GM23338 (cell line): Measurements from ENCODE around the gene ACAP1. TPM values are rescaled to one million over a fixed set of nuclear protein-coding genes. Genes with fewer than 3 reads are reported as not detected.

Source experiments
- ATAC-seq: fragments of 200-7000 bp; cut with Tn5 transposase; 3 replicates; pipeline ENCODE4 v1.9.1; 2020
- DNase-seq: peaks from one replicate; pipeline ENCODE4 v3.0.0-alpha.2; 2015; ENCODE audit warnings: low spot score
- H2AFZ ChIP-seq: fragments of 200-600 bp; sonication (generic); 2 replicates; pipeline ENCODE4 v1.8.0; 2016; ENCODE audit warnings: antibody characterized with exemption, mild to moderate bottlenecking, moderate library complexity
- H3F3A ChIP-seq: fragments of 200-600 bp; sonication (generic); replicated peaks from 2 replicates; pipeline ENCODE4 v1.8.0; 2017; ENCODE audit warnings: antibody characterized with exemption, mixed run types, low read depth
- H3K27ac ChIP-seq: fragments of 200-600 bp; sonication (generic); 2 replicates; pipeline ENCODE4 v1.6.1; 2016; ENCODE audit warnings: low read depth
- H3K27me3 ChIP-seq: fragments of 200-600 bp; sonication (generic); 2 replicates; pipeline ENCODE4 v1.8.0; 2016; ENCODE audit warnings: mild to moderate bottlenecking, mixed run types, moderate library complexity; ENCODE audit not compliant: insufficient read depth
- H3K36me3 ChIP-seq: fragments of 200-600 bp; sonication (generic); 2 replicates; pipeline ENCODE4 v1.8.0; 2016; ENCODE audit warnings: mild to moderate bottlenecking; ENCODE audit not compliant: insufficient read depth
- H3K4me1 ChIP-seq: fragments of 200-600 bp; sonication (generic); 2 replicates; pipeline ENCODE4 v1.8.0; 2016; ENCODE audit warnings: mild to moderate bottlenecking, moderate library complexity; ENCODE audit not compliant: insufficient read depth
- H3K4me2 ChIP-seq: fragments of 200-600 bp; sonication (generic); 2 replicates; pipeline ENCODE4 v1.7.1; 2017; ENCODE audit warnings: mixed run types
- H3K4me3 ChIP-seq: fragments of 200-600 bp; sonication (generic); 2 replicates; pipeline ENCODE4 v1.6.1; 2016; ENCODE audit warnings: mixed run types
- H3K79me2 ChIP-seq: fragments of 200-600 bp; sonication (generic); replicated peaks from 2 replicates; pipeline ENCODE4 v1.8.0; 2017; ENCODE audit warnings: mild to moderate bottlenecking; ENCODE audit not compliant: insufficient read depth
- H3K9me2 ChIP-seq: fragments of 200-600 bp; sonication (generic); 2 replicates; pipeline ENCODE4 v1.8.0; 2017; ENCODE audit not compliant: insufficient read depth
- H4K20me1 ChIP-seq: fragments of 200-600 bp; sonication (generic); replicated peaks from 2 replicates; pipeline ENCODE4 v1.8.0; 2017; ENCODE audit warnings: mild to moderate bottlenecking; ENCODE audit not compliant: insufficient read depth
- H3K27ac Mint-ChIP-seq: 2 replicates; pipeline ENCODE4 v1.8.0; 2020; ENCODE audit warnings: inconsistent platforms, mild to moderate bottlenecking, moderate library complexity, mixed read lengths
- H3K27me3 Mint-ChIP-seq: 3 replicates; pipeline ENCODE4 v1.8.0; 2022; ENCODE audit warnings: low read depth, mild to moderate bottlenecking, moderate library complexity, mixed read lengths, inconsistent platforms; ENCODE audit not compliant: insufficient read depth, poor library complexity
- H3K36me3 Mint-ChIP-seq: 3 replicates; pipeline ENCODE4 v1.8.0; 2021; ENCODE audit warnings: low read depth, mild to moderate bottlenecking, inconsistent platforms, moderate library complexity, mixed read lengths
- H3K4me1 Mint-ChIP-seq: 3 replicates; pipeline ENCODE4 v1.8.0; 2020; ENCODE audit warnings: mild to moderate bottlenecking, inconsistent platforms, mixed read lengths
- H3K4me3 Mint-ChIP-seq: 3 replicates; pipeline ENCODE4 v1.8.0; 2021; ENCODE audit warnings: moderate library complexity, mild to moderate bottlenecking, inconsistent platforms, mixed read lengths
- H3K9me3 Mint-ChIP-seq: 3 replicates; pipeline ENCODE4 v1.8.0; 2020; ENCODE audit warnings: moderate library complexity, mild to moderate bottlenecking, inconsistent platforms, mixed read lengths
- NANOG ChIP-seq: IDR thresholded peaks from 2 replicates; pipeline ENCODE4 v1.6.1; 2016; ENCODE audit warnings: antibody characterized with exemption, borderline replicate concordance
- POLR2AphosphoS5 ChIP-seq: IDR thresholded peaks from 2 replicates; pipeline ENCODE4 v1.6.1; 2016; ENCODE audit warnings: antibody characterized with exemption, low read depth
- REST ChIP-seq: IDR thresholded peaks from one replicate; pipeline ENCODE4 v1.6.1; 2018; ENCODE audit warnings: antibody characterized with exemption; ENCODE audit not compliant: unreplicated experiment
- ZNF114 ChIP-seq: fragments of 250-450 bp; sonication (Bioruptor Pico); IDR thresholded peaks from 2 replicates; pipeline ENCODE4 v1.5.0; 2020; ENCODE audit warnings: mild to moderate bottlenecking, moderate library complexity
- polyA plus RNA-seq: library from polyadenylated mRNA; unstranded; fragments of >200 nt; fragmentation: Nextera tagmentation; extraction: Ambion mirVana; gene quantifications from 2 replicates; pipeline ENCODE4 v1.2.1, GENCODE V29; 2016
- total RNA-seq: library from RNA; depleted of rRNA; stranded (reverse); fragments of >200 nt; shearing (Covaris generic); gene quantifications from 2 replicates; pipeline ENCODE4 v1.2.3, GENCODE V29; 2014
- TF ChIP-seq, protein P1 (sequence below), 2 experiments: fragments of 200-600 bp in 1 of 2; sonication (generic) in 1 of 2; conservative IDR thresholded peaks; 2 replicates each; pipeline versions ENCODE4 v1.5.1 to v1.6.1; 2016 to 2017; ENCODE audit warnings: antibody characterized with exemption in 2 of 2, low read depth in 2 of 2, mild to moderate bottlenecking in 2 of 2, moderate library complexity in 1 of 2

ACAP1 gene
- total and polyA plus RNA-seq, 2 experiments from 2014 or later: 30.7 to 40.1 TPM

GRCh38 chr17:7295230-7296180, 40.8 kb upstream of the ACAP1 start:
- H3K27me3 Mint-ChIP-seq: peaks cover 36% of the 10 kb centered on the region
- H3K27ac Mint-ChIP-seq: 0 out of 2 replicates have a peak overlapping the region, but pooled peaks have one; percentile 65
- DNase-seq (peak; percentile 51), ATAC-seq (peak; percentile 10)
- H3K36me3 Mint-ChIP-seq: no peaks in the 10 kb centered on the region; the same call in 2 of the 3 replicates
- Histone ChIP-seq H3K9me2 (no peaks in the 10 kb centered on the region), H3K36me3 (no peaks in the 10 kb centered on the region), H3K79me2 (no peaks in the 10 kb centered on the region), H3F3A (peaks cover 23% of the 10 kb centered on the region), H4K20me1 (peaks cover 4% of the 10 kb centered on the region; the same call in 1 of the 2 replicates), H3K4me1 (peaks cover 21% of the 10 kb centered on the region), H3K27me3 (peaks cover 18% of the 10 kb centered on the region), H3K4me3 (peak overlapping the region; percentile 63), H3K27ac (0 out of 2 replicates have a peak overlapping the region, but pooled peaks have one; percentile 66), H3K4me2 (peak overlapping the region; percentile 91), H2AFZ (peak overlapping the region; percentile 97)
- peak overlapping the region; percentile 76 for H3K4me3 Mint-ChIP-seq
- H3K4me1 Mint-ChIP-seq: peaks cover 23% of the 10 kb centered on the region
- no peak for TF ChIP-seq ZNF114
- TF ChIP-seq, protein P1, sequence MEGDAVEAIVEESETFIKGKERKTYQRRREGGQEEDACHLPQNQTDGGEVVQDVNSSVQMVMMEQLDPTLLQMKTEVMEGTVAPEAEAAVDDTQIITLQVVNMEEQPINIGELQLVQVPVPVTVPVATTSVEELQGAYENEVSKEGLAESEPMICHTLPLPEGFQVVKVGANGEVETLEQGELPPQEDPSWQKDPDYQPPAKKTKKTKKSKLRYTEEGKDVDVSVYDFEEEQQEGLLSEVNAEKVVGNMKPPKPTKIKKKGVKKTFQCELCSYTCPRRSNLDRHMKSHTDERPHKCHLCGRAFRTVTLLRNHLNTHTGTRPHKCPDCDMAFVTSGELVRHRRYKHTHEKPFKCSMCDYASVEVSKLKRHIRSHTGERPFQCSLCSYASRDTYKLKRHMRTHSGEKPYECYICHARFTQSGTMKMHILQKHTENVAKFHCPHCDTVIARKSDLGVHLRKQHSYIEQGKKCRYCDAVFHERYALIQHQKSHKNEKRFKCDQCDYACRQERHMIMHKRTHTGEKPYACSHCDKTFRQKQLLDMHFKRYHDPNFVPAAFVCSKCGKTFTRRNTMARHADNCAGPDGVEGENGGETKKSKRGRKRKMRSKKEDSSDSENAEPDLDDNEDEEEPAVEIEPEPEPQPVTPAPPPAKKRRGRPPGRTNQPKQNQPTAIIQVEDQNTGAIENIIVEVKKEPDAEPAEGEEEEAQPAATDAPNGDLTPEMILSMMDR (conservative IDR thresholded peaks at IDR 0.05; ENCODE audit: low read depth in 2 of 2): peak; percentile 12 to 21; a peak in 2 of 4 replicates
- peaks cover 9% of the 10 kb centered on the region; the same call in 1 of the 3 replicates for H3K9me3 Mint-ChIP-seq

DNA sequence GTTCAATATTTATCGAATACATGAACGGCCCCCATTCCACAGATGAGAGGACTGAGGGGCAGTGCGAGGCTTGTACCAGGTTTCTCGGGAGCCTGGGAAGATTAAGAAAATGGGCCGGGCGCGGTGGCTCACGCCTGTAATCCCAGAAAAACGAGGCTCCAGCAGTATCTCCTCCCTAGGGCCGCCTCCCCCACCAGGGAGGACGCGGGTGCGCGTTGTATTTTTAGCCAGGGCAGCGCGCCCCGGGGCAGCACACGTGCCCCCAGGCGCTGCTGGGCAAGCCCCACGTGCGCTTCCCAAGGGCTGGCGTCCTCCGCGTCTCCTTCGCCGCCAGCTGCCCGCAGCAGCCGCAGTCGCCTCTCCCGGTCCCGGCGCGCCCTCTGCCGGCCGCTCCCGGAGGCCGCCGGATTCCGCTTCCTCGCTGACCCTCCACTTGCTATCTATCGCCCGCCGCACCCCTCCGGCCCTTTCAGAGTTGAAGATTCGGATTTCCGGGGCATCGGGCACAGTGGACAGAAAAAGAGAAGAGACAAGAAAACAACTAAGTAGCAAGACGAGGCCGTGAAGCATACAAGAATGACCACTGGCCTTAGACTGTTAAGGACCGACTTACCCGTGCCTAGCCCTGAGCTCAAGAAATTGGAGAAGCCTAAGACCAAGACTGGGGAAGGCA, 40.0 kb upstream of the ACAP1 start:
- Histone ChIP-seq H4K20me1 (peaks cover 4% of the 10 kb centered on the region; the same call in 1 of the 2 replicates), H3K36me3 (no peaks in the 10 kb centered on the region), H3K27ac (no peak overlapping the region), H3K4me3 (peak overlapping the region; percentile 40), H3K4me2 (peak overlapping the region; percentile 91), H3K4me1 (peaks cover 21% of the 10 kb centered on the region), H3K9me2 (no peaks in the 10 kb centered on the region), H2AFZ (peak overlapping the region; percentile 87), H3K27me3 (peaks cover 18% of the 10 kb centered on the region), H3K79me2 (no peaks in the 10 kb centered on the region), H3F3A (peaks cover 23% of the 10 kb centered on the region)
- DNase-seq (peak; percentile 94), ATAC-seq (peak; percentile 28)
- Mint-ChIP-seq H3K9me3 (peaks cover 9% of the 10 kb centered on the region; the same call in 1 of the 3 replicates), H3K4me1 (peaks cover 23% of the 10 kb centered on the region), H3K27ac (no peak overlapping the region), H3K36me3 (no peaks in the 10 kb centered on the region; the same call in 2 of the 3 replicates), H3K27me3 (peaks cover 34% of the 10 kb centered on the region), H3K4me3 (peak overlapping the region; percentile 76)
- no peak for TF ChIP-seq REST
- TF ChIP-seq NANOG: no peak
- TF ChIP-seq POLR2AphosphoS5: no peak
- no peak for TF ChIP-seq ZNF114
- TF ChIP-seq, protein P1 (conservative IDR thresholded peaks at IDR 0.05; ENCODE audit: low read depth in 2 of 2): peak; percentile 87 to 92
